ENCODE results near the gene VWA2. TPM values are rescaled to one million over a fixed set of nuclear protein-coding genes. Genes with fewer than 3 reads are reported as not detected.

Gene VWA2
- total RNA-seq, 1 donor from 2014 or later: not detected

- Histone ChIP-seq H3K4me3 (no peak overlapping the region), H3K27me3 (no peaks in the 10 kb centered on the region), H3K36me3 (no peaks in the 10 kb centered on the region), H3K4me1 (no peaks in the 10 kb centered on the region), H3K9me3 (no peaks in the 10 kb centered on the region), H3K27ac (no peak overlapping the region)
- TF ChIP-seq, protein P1, sequence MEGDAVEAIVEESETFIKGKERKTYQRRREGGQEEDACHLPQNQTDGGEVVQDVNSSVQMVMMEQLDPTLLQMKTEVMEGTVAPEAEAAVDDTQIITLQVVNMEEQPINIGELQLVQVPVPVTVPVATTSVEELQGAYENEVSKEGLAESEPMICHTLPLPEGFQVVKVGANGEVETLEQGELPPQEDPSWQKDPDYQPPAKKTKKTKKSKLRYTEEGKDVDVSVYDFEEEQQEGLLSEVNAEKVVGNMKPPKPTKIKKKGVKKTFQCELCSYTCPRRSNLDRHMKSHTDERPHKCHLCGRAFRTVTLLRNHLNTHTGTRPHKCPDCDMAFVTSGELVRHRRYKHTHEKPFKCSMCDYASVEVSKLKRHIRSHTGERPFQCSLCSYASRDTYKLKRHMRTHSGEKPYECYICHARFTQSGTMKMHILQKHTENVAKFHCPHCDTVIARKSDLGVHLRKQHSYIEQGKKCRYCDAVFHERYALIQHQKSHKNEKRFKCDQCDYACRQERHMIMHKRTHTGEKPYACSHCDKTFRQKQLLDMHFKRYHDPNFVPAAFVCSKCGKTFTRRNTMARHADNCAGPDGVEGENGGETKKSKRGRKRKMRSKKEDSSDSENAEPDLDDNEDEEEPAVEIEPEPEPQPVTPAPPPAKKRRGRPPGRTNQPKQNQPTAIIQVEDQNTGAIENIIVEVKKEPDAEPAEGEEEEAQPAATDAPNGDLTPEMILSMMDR (IDR thresholded peaks at IDR 0.05): no peak
- intact Hi-C loops (cut with DNase I): no loop called here
- DNase-seq (ENCODE audit: low spot score in 2 of 2): no peak
Measured at GRCh38 chr10:114256008-114256765, 17.1 kb downstream of the VWA2 start.

- no peak overlapping the region for H3K27ac ChIP-seq
- no peak for DNase-seq (ENCODE audit: low spot score in 2 of 2)
- H3K36me3 ChIP-seq: no peaks in the 10 kb centered on the region
- H3K4me1 ChIP-seq: no peaks in the 10 kb centered on the region
- intact Hi-C loops (cut with DNase I): no loop called here
- TF ChIP-seq, protein P1 (IDR thresholded peaks at IDR 0.05): no peak
- no peak overlapping the region for H3K4me3 ChIP-seq
- H3K27me3 ChIP-seq: no peaks in the 10 kb centered on the region
- H3K9me3 ChIP-seq: no peaks in the 10 kb centered on the region
Measured at GRCh38 chr10:114256822-114257221, 17.8 kb downstream of the VWA2 start.

DNA sequence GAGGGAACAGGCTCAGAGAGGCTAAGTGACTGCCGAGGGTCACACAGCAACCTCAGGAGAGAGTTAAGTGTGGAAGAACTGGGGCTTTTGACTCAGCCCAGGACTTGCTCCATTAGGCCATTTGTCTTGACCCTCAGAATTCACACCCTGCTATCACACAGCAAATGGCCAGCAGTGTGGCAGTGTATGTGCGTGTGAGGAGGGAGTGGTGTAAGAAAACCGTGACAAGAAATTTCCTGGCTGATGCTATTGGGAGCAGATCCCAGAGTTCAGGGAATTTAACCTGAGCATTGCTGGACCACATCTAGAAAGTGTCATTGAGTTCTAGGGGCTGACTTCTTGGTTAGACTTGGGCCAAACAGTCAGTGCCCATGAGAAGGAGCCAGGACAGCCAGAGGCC lies 18.4 kb downstream of the VWA2 start:
- Histone ChIP-seq H3K4me1 (no peaks in the 10 kb centered on the region), H3K4me3 (no peak overlapping the region), H3K9me3 (no peaks in the 10 kb centered on the region), H3K27ac (no peak overlapping the region), H3K27me3 (no peaks in the 10 kb centered on the region), H3K36me3 (no peaks in the 10 kb centered on the region)
- intact Hi-C loops (cut with DNase I): no loop called here
- TF ChIP-seq, protein P1 (IDR thresholded peaks at IDR 0.05): no peak
- no peak for DNase-seq (ENCODE audit: low spot score in 2 of 2)

DNA sequence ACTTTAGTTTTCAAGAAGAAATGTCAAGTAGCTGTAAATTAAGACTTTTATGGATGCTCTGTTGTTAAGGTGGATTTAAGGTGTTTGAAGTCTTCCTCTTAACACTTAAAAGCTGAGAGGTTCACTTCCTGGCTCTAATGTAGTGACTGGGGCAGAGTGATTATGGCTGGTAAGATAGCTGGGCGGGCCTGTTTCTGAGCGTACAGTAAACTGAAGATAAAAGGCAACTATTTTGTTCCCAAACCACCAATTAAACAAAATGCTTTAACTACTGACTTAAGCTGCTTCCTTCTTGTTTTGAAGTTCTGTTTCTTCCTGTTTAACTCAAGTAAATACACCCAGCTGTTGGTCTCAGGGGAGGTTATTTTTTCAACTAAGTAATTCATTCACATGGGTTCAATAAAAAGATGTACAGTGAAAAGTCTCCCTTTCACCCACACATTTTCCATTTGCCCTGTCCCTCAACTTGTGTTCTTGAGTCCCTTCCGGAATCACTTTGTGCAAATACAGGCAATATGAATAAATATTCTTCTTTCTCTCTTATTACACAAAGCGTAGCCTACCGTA lies 19.3 kb downstream of the VWA2 start:
- intact Hi-C loops (cut with DNase I): no loop called here
- Histone ChIP-seq H3K4me3 (no peak overlapping the region), H3K9me3 (no peaks in the 10 kb centered on the region), H3K27me3 (no peaks in the 10 kb centered on the region), H3K36me3 (no peaks in the 10 kb centered on the region), H3K27ac (no peak overlapping the region), H3K4me1 (no peaks in the 10 kb centered on the region)
- TF ChIP-seq, protein P1 (IDR thresholded peaks at IDR 0.05): no peak
- DNase-seq (ENCODE audit: low spot score in 2 of 2): no peak

DNA sequence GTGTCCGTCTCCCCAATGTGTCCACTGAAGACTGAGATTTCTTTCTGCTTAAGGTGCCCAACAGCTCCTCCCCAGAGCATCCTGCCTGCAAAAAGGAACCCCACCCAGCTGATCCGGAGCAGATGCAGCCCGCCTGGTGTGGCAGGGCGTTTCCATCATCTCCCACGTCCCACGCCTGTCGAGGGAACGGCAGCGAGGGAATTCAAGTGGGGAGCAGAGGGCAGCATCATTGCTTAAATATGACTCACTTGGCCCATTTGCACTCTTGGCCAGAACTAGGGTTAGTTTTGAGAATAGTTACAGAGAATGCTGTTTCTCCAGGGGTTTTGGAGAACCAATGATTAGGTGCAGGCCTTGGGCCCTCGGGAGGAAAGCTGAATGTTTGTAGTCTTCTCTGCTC lies 20.8 kb downstream of the VWA2 start:
- Histone ChIP-seq H3K4me3 (no peak overlapping the region), H3K36me3 (no peaks in the 10 kb centered on the region), H3K27ac (no peak overlapping the region), H3K9me3 (no peaks in the 10 kb centered on the region), H3K4me1 (no peaks in the 10 kb centered on the region), H3K27me3 (no peaks in the 10 kb centered on the region)
- TF ChIP-seq, protein P1 (IDR thresholded peaks at IDR 0.05): no peak
- intact Hi-C loops (cut with DNase I): no loop called here
- peak in 1 of 2 donors; percentile 72 for DNase-seq (ENCODE audit: low spot score in 2 of 2)
